DND-41 (cell line): ENCODE data around the gene MANSC1.

Experiments used
- EZH2 ChIP-seq: IDR thresholded peaks from 3 replicates; pipeline ENCODE4 v1.6.1; 2012; ENCODE audit warnings: borderline replicate concordance, low read depth, mild to moderate bottlenecking, moderate library complexity, low read length, inconsistent platforms; ENCODE audit not compliant: severe bottlenecking
- TF ChIP-seq, protein P1 (sequence below): IDR thresholded peaks from 2 replicates; pipeline ENCODE4 v1.5.1; 2012; ENCODE audit warnings: borderline replicate concordance, low read length, moderate library complexity, mild to moderate bottlenecking; ENCODE audit not compliant: poor library complexity, severe bottlenecking; ENCODE audit errors: extremely low read depth

DNA sequence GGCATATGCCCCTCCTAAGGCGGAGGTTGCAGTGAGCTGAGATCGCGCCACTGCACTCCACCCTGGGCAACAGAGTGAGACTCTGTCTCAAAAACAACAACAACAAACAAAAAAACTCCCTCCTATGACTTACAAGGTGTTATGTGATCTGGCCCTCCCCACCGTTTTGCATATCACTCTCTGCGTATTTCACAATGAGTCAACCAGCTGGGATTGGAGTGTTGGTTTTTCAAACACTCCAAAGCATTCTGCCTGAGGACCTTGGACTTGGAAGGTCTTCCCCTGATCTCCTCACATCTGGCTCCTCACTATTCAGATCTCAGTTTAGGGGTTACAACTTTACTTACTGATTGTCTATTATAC lies 14.0 kb downstream of the MANSC1 start:
- TF ChIP-seq, protein P1, sequence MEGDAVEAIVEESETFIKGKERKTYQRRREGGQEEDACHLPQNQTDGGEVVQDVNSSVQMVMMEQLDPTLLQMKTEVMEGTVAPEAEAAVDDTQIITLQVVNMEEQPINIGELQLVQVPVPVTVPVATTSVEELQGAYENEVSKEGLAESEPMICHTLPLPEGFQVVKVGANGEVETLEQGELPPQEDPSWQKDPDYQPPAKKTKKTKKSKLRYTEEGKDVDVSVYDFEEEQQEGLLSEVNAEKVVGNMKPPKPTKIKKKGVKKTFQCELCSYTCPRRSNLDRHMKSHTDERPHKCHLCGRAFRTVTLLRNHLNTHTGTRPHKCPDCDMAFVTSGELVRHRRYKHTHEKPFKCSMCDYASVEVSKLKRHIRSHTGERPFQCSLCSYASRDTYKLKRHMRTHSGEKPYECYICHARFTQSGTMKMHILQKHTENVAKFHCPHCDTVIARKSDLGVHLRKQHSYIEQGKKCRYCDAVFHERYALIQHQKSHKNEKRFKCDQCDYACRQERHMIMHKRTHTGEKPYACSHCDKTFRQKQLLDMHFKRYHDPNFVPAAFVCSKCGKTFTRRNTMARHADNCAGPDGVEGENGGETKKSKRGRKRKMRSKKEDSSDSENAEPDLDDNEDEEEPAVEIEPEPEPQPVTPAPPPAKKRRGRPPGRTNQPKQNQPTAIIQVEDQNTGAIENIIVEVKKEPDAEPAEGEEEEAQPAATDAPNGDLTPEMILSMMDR: no peak
- TF ChIP-seq EZH2: no peak
